Lower lobe of right lung (tissue), 2 donors: ENCODE results near the gene COL8A2. TPM values are rescaled to one million over a fixed set of nuclear protein-coding genes. Genes with fewer than 3 reads are reported as not detected.
A peak's percentile ranks its signal among the peaks of the same experiment; 100 is the strongest.

Experiments
- ATAC-seq, 2 donors: fragments of 200-7000 bp; cut with Tn5 transposase; one replicate each; pipeline ENCODE4 v1.9.1; 2020 to 2022; ENCODE audit warnings: mild to moderate bottlenecking in 2 of 2, moderate library complexity in 2 of 2
- DNase-seq: peaks from one replicate; pipeline ENCODE4 v3.0.0-alpha.2; 2020
- H3K27ac ChIP-seq: fragments of 200-600 bp; one replicate; pipeline ENCODE4 v1.8.0; 2022
- H3K27me3 ChIP-seq: fragments of 200-600 bp; one replicate; pipeline ENCODE4 v1.8.0; 2022; ENCODE audit warnings: low read depth
- H3K36me3 ChIP-seq: fragments of 200-600 bp; one replicate; pipeline ENCODE4 v1.8.0; 2022; ENCODE audit warnings: mild to moderate bottlenecking
- H3K4me1 ChIP-seq: fragments of 200-600 bp; one replicate; pipeline ENCODE4 v1.8.0; 2022
- H3K4me3 ChIP-seq: fragments of 200-600 bp; one replicate; pipeline ENCODE4 v1.8.0; 2022; ENCODE audit warnings: mild to moderate bottlenecking
- H3K9me3 ChIP-seq: fragments of 200-600 bp; one replicate; pipeline ENCODE4 v1.8.0; 2022
- intact Hi-C: fragments of 100-400 bp; cut with DNase I; formaldehyde crosslinking; loops from one replicate; pipeline ENCODE4 v1.11.0; 2022
- total RNA-seq: library from RNA; stranded (reverse); fragmentation: NEBNext Ultra II Directional; extraction: Animal tissue kit (Norgen Biotek cat#: 25700); gene quantifications from one replicate; pipeline ENCODE4 v1.2.1, GENCODE V29; 2021
- TF ChIP-seq, protein P1 (sequence below): fragments of 200-600 bp; IDR thresholded peaks from one replicate; pipeline ENCODE4 v1.8.0; 2022; ENCODE audit warnings: antibody characterized with exemption, mild to moderate bottlenecking
- donor health status: DM: no; HTN: yes; CAD: no; lungs with severe emphysema.

Gene COL8A2
- total RNA-seq, 1 donor from 2014 or later = 24.4 TPM

DNA sequence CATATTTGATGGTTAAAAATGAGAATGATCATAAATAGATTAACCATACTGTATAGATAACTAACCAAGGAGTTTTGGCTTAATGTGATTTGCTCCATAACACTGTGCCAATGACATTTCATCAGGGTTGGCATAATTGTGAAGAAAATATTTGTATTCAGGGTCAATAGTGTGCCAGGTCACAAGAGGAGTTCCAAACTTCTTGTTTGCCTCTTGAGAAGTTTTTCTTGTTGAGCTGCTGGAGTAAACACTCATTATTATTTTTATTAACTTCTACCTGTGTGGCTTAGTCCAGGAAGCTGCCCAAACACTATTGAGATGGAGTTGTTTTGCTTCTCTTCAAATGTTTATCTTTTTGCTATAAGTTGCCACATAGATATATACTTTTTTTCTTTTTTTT lies 38.4 kb upstream of the COL8A2 start:
- Histone ChIP-seq H3K4me1 (peaks cover 93% of the 10 kb centered on the region), H3K36me3 (peaks cover 12% of the 10 kb centered on the region), H3K27me3 (no peaks in the 10 kb centered on the region), H3K4me3 (no peak overlapping the region), H3K27ac (peak overlapping the region; percentile 91), H3K9me3 (no peaks in the 10 kb centered on the region)
- ATAC-seq (peak in 1 of 2 donors; percentile 34), DNase-seq (no peak)
- TF ChIP-seq, protein P1, sequence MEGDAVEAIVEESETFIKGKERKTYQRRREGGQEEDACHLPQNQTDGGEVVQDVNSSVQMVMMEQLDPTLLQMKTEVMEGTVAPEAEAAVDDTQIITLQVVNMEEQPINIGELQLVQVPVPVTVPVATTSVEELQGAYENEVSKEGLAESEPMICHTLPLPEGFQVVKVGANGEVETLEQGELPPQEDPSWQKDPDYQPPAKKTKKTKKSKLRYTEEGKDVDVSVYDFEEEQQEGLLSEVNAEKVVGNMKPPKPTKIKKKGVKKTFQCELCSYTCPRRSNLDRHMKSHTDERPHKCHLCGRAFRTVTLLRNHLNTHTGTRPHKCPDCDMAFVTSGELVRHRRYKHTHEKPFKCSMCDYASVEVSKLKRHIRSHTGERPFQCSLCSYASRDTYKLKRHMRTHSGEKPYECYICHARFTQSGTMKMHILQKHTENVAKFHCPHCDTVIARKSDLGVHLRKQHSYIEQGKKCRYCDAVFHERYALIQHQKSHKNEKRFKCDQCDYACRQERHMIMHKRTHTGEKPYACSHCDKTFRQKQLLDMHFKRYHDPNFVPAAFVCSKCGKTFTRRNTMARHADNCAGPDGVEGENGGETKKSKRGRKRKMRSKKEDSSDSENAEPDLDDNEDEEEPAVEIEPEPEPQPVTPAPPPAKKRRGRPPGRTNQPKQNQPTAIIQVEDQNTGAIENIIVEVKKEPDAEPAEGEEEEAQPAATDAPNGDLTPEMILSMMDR = no peak
- intact Hi-C loops = no loop called here

DNA sequence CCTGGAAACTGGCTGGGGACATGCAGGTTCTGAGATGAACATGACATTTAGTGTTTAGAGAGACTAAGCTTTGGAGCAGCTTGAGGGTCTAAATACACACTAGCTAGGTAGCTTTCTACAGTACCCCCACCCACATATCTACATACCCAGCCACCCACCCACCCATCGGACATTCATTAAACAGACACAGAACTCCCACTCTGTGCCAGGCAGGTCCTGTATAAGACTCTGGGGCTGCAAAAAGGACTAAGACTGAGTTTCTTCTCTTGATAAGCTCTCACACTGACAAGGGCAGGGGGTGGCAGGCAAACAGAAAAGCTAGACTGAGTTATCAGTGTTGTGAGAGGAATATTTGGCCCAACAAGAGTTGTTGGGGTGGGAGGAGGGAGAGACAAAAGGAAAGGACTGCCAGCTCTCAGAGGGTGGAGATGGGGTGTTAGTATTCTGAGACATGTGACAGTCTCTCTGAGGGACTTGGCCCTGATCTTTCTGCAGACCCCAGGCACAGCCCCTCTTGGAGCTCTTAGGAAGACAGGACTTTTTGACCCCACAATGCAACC lies 37.7 kb upstream of the COL8A2 start:
- Histone ChIP-seq H3K27me3 (no peaks in the 10 kb centered on the region), H3K4me3 (no peak overlapping the region), H3K9me3 (no peaks in the 10 kb centered on the region), H3K27ac (peak overlapping the region; percentile 91), H3K4me1 (peaks cover 93% of the 10 kb centered on the region), H3K36me3 (peaks cover 8% of the 10 kb centered on the region)
- no peak for DNase-seq
- TF ChIP-seq, protein P1 = no peak
- intact Hi-C loops = no loop called here
- ATAC-seq = no peak

DNA sequence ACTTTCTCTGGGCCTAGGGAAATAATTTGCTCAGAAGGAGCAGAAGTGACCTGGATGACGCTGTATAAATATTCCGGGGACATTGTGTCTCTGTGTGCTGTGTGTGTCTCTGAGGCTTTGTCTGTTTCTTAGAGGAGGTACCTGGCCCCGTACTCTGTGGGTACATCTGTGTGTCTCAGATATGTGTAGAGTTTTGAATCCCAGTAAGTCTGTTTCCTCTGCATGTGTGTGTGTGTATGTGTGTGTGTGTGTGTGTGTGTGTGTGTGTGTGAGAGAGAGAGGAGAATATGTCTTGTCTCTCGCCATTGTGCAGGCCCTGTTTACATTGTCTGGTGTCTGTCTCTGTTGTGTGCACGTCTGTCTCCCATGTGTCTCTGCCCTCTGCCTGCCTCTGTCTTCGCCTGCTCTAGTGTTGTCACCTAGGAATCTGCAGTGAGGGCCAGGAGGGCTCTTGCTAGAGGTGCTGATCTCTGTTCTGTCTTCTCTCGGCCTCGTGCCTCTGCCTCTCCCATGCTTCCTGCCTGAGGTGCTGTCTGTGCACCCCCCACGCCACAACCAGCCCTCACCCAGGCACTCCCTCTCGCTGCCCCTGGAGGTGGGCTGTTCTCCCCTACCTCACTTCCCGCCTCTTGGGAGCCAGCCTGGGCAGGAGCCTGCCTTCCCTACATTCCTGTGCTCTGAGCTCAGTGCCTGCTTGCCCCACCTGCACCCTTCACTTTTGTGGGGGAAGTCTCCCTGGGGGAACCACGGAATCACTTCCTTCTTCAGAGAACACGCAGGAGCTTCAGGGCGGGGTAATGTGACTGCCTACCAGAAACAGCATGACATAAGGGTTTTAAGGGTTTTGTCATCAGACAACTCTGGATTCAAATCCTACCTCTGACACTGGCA lies 36.9 kb upstream of the COL8A2 start:
- TF ChIP-seq, protein P1 = no peak
- H3K27me3 ChIP-seq = no peaks in the 10 kb centered on the region
- peak overlapping the region; percentile 54 for H3K4me3 ChIP-seq
- DNase-seq (peak; percentile 83), ATAC-seq (peak; percentile 84 to 88)
- peaks cover 92% of the 10 kb centered on the region for H3K4me1 ChIP-seq
- peak overlapping the region; percentile 91 for H3K27ac ChIP-seq
- no peaks in the 10 kb centered on the region for H3K9me3 ChIP-seq
- intact Hi-C loops = no loop called here
- H3K36me3 ChIP-seq = no peaks in the 10 kb centered on the region

DNA sequence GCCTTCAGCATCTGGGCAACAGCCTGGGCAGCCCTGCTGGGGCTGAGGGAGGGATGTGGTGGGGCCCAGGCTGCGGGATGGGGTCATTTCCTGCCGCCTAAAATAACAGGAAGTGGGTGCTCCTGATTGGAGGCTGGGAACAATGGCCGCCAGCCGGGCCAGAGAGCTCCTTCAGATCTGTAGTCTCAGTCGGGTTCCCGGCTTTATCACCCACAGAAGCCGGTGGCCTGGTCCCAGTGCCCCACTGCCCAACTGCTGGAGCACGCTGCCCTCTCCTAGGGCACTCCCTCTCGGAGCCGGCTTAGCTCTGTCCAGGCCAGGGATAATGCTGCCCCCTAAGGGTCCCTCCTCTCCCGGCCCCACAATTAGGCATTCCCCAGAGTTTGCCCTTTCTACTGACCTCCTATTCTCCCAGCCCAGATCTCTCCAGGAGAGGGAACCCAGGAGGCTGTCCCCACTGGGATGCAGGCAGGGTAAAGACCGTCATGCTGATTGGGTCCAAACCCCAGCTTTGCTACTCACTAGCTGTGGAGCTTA lies 36.0 kb upstream of the COL8A2 start:
- TF ChIP-seq, protein P1 = peak; percentile 25
- Histone ChIP-seq H3K4me1 (peaks cover 86% of the 10 kb centered on the region), H3K36me3 (no peaks in the 10 kb centered on the region), H3K9me3 (no peaks in the 10 kb centered on the region), H3K27me3 (no peaks in the 10 kb centered on the region), H3K27ac (peak overlapping the region; percentile 91), H3K4me3 (peak overlapping the region; percentile 54)
- peak; percentile 42 to 56 for ATAC-seq
- DNase-seq = peak; percentile 78
- intact Hi-C loops = no loop called here

DNA sequence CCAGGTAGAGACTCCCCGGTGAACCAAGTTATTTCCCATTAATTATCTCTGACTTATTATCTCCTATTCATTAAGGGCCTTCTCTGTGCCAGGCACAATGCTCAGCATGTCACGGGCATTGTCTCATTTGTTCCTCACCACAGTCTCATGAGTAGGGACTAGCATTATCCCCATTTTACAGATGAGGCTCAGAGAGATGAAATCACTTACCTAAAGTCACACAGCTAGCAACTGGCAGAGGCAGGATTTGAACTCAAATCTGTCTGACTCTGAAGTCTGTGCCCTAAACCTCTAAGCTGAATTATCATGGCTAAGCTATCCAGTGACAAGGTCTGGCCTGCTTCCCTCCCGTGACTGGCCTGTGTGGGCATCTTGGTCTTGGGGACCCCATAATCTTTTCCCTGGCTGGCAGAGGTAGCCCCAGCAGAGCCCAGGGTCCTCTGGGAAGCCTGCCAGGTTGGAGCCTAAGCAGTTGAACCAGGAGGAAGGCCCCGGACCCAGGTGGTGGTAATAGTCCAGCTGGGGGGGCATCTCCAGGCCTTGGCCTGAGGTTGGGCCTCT lies 35.4 kb upstream of the COL8A2 start:
- no peaks in the 10 kb centered on the region for H3K27me3 ChIP-seq
- peak overlapping the region; percentile 91 for H3K27ac ChIP-seq
- DNase-seq (no peak), ATAC-seq (no peak)
- H3K4me3 ChIP-seq = peak overlapping the region; percentile 54
- H3K9me3 ChIP-seq = no peaks in the 10 kb centered on the region
- H3K4me1 ChIP-seq = peaks cover 80% of the 10 kb centered on the region
- TF ChIP-seq, protein P1 = no peak
- no peaks in the 10 kb centered on the region for H3K36me3 ChIP-seq
- intact Hi-C loops = no loop called here
